GM06990 (cell line): ENCODE results near the gene KANSL1L.

Source experiments
- DNase-seq: peaks from one replicate; pipeline ENCODE4 v3.0.0-alpha.2; 2011; ENCODE audit not compliant: insufficient read length; ENCODE audit errors: extremely low read depth
- H3K27me3 ChIP-seq: replicated peaks from 2 replicates; pipeline ENCODE4 v1.6.0; 2011; ENCODE audit warnings: low read length; ENCODE audit not compliant: control insufficient read depth, insufficient read depth
- H3K36me3 ChIP-seq: 2 replicates; pipeline ENCODE4 v1.5.1; 2011; ENCODE audit warnings: low read length; ENCODE audit not compliant: control insufficient read depth, insufficient read depth
- H3K4me3 ChIP-seq: replicated peaks from 2 replicates; pipeline ENCODE4 v1.5.1; 2011; ENCODE audit warnings: low read depth, mild to moderate bottlenecking, control low read depth, low read length
- CTCF ChIP-seq: IDR thresholded peaks from 2 replicates; pipeline ENCODE4 v1.5.1; 2011; ENCODE audit warnings: low read length, control low read depth, mild to moderate bottlenecking, inconsistent platforms; ENCODE audit not compliant: insufficient read depth, poor library complexity, severe bottlenecking

Gene KANSL1L

GRCh38 chr2:210086292-210086691, 84.9 kb downstream of the KANSL1L start:
- Histone ChIP-seq H3K27me3 (no peaks in the 10 kb centered on the region), H3K36me3 (no peaks in the 10 kb centered on the region), H3K4me3 (no peak overlapping the region)
- DNase-seq = no peak
- no peak for TF ChIP-seq CTCF

DNA sequence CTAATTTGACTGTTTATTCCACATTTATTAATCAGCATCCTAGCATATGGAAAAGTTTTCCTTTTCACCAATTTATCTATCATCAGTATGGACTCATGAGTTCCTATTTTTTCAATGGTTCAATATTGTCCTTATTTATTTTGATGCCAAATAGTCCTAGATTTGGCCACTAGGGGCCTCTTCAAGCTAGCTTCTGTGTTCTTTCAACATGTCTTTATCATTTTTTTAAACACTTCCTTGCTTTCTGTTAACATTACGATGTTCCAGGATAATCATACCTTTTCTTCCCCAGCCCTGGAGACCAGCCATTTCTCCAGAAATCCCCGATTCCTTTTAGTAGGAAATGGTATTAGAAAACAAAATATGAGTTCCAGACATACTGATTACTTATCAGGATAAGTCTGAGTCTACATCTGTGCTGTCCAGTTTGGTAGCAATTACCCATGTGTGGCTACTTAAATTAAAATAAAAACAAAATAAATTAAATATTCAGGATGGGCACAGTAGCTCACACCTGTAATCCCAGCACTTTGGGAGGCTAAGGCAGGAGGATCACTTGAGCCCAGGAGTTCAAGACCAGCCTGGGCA, 98.2 kb downstream of the KANSL1L start:
- Histone ChIP-seq H3K4me3 (no peak overlapping the region), H3K36me3 (no peaks in the 10 kb centered on the region), H3K27me3 (no peaks in the 10 kb centered on the region)
- peak; percentile 70 for TF ChIP-seq CTCF
- DNase-seq = peak; percentile 3

GRCh38 chr2:210072493-210072892, 98.7 kb downstream of the KANSL1L start:
- H3K27me3 ChIP-seq = no peaks in the 10 kb centered on the region
- no peak for TF ChIP-seq CTCF
- H3K4me3 ChIP-seq = no peak overlapping the region
- no peak for DNase-seq
- H3K36me3 ChIP-seq = no peaks in the 10 kb centered on the region

DNA sequence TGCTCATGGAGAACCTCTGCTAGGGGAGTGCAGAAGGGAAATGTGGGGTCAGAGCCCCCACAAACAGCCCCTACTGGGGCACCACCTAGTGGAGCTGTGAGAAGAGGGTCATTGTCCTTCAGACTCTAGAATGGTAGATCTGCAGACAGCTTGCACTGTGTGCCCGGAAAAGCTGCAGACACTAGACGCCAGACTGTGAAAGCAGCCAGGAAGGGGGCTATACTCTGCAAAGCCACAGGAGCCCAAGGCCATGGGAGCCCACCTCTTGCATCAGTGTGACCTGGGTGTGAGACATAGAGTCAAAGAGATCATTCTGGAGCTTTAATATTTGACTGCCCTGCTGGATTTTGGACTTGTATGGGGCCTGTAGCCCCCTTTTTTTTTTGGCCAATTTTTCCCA, 107.9 kb downstream of the KANSL1L start:
- no peak for TF ChIP-seq CTCF
- H3K4me3 ChIP-seq = no peak overlapping the region
- DNase-seq = no peak
- H3K36me3 ChIP-seq = no peaks in the 10 kb centered on the region
- H3K27me3 ChIP-seq = no peaks in the 10 kb centered on the region

- Histone ChIP-seq H3K36me3 (no peaks in the 10 kb centered on the region), H3K4me3 (no peak overlapping the region), H3K27me3 (no peaks in the 10 kb centered on the region)
- no peak for TF ChIP-seq CTCF
- DNase-seq = no peak
Measured at GRCh38 chr2:210055825-210056224, 115.4 kb downstream of the KANSL1L start.

GRCh38 chr2:210054696-210055095, 116.5 kb downstream of the KANSL1L start:
- Histone ChIP-seq H3K27me3 (no peaks in the 10 kb centered on the region), H3K4me3 (no peak overlapping the region)
- TF ChIP-seq CTCF = no peak

More at GRCh38 chr2:210054696-210055095, 116.5 kb downstream of the KANSL1L start:
- no peak for DNase-seq
- no peaks in the 10 kb centered on the region; the same call in 1 of the 2 replicates for H3K36me3 ChIP-seq
